Panc1 (cell line): ENCODE data around the gene CD58.

ENCODE experiments used
- CTCF ChIP-seq: fragments of 450-650 bp; IDR thresholded peaks from 2 replicates; pipeline ENCODE4 v1.5.1; 2017; ENCODE audit warnings: mild to moderate bottlenecking
- POLR2AphosphoS5 ChIP-seq: IDR thresholded peaks from 2 replicates; pipeline ENCODE4 v1.6.1; 2012; ENCODE audit warnings: mild to moderate bottlenecking, low read depth, low read length, moderate library complexity

- TF ChIP-seq CTCF (no peak), POLR2AphosphoS5 (no peak)
Measured at GRCh38 chr1:116577759-116578314, 7.0 kb upstream of the CD58 start.
